Brain microvascular endothelial cell (primary cell): Measurements from ENCODE around the gene ELOVL2.

Experiments
- DNase-seq: peaks from one replicate; pipeline ENCODE4 v3.0.0-alpha.2; 2020
- H3K27ac ChIP-seq: fragments of 250-450 bp; sonication (Bioruptor Pico); 2 replicates; pipeline ENCODE4 v1.5.1; 2020; ENCODE audit warnings: mild to moderate bottlenecking, moderate library complexity
- H3K27me3 ChIP-seq: fragments of 250-450 bp; sonication (Bioruptor Pico); replicated peaks from 2 replicates; pipeline ENCODE4 v1.5.1; 2020; ENCODE audit warnings: mild to moderate bottlenecking
- H3K36me3 ChIP-seq: fragments of 250-450 bp; sonication (Bioruptor Pico); replicated peaks from 2 replicates; pipeline ENCODE4 v1.5.1; 2020; ENCODE audit warnings: mild to moderate bottlenecking
- H3K4me3 ChIP-seq: 2 replicates; pipeline ENCODE4 v1.5.1; 2011; ENCODE audit warnings: low read depth, mild to moderate bottlenecking, control low read depth, low read length, moderate library complexity
- CTCF ChIP-seq: IDR thresholded peaks from 2 replicates; pipeline ENCODE4 v1.5.1; 2011; ENCODE audit warnings: low read depth, mild to moderate bottlenecking, moderate library complexity, low read length, control low read depth, inconsistent platforms; ENCODE audit errors: missing control alignments
- in situ Hi-C: cut with HindIII; loops from 2 replicates; pipeline ENCODE4 v1.10.0; 2017; ENCODE audit warnings: low sequenced_read_pairs, low pct_ligation_motif_present

The ELOVL2 gene

DNA sequence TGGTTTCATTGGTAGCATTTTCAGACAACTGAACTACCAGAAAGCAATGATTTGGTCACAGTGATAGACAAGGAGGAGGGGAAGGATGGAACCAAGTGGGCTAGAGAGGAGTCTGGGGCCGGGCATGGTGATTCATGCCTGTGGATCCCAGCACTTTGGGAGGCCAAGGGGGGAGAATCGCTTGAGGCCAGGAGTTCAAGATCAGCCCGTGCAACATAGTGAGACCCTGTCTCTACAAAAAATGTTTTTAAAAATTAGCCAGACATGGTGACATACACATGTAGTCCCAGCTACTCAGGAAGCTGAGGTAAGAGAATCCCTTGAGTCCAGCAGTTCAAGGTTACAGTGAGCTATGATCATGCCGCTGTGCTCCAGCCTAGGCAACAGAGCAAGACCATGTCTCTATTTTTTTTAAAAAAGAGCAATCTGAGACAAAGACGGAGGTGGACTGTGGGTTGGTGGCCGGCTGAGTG is 86.7 kb downstream of the ELOVL2 start:
- in situ Hi-C loops: no loop called here
- H3K27ac ChIP-seq: no peak overlapping the region
- no peak for DNase-seq
- H3K36me3 ChIP-seq: no peaks in the 10 kb centered on the region
- TF ChIP-seq CTCF: no peak
- no peaks in the 10 kb centered on the region for H3K27me3 ChIP-seq
- H3K4me3 ChIP-seq: no peak overlapping the region

GRCh38 chr6:10956776-10957175 is 87.3 kb downstream of the ELOVL2 start:
- no peak for DNase-seq
- no peaks in the 10 kb centered on the region for H3K27me3 ChIP-seq
- TF ChIP-seq CTCF: no peak
- no peak overlapping the region for H3K4me3 ChIP-seq
- H3K27ac ChIP-seq: no peak overlapping the region
- H3K36me3 ChIP-seq: no peaks in the 10 kb centered on the region
- in situ Hi-C loops: no loop called here

- no peak overlapping the region for H3K27ac ChIP-seq
- no peak overlapping the region for H3K4me3 ChIP-seq
- no peaks in the 10 kb centered on the region for H3K27me3 ChIP-seq
- DNase-seq: peak; percentile 81
- H3K36me3 ChIP-seq: no peaks in the 10 kb centered on the region
- in situ Hi-C loops: no loop called here
- peak; percentile 97 for TF ChIP-seq CTCF
Measured at GRCh38 chr6:10954590-10955010, 89.5 kb downstream of the ELOVL2 start.

DNA sequence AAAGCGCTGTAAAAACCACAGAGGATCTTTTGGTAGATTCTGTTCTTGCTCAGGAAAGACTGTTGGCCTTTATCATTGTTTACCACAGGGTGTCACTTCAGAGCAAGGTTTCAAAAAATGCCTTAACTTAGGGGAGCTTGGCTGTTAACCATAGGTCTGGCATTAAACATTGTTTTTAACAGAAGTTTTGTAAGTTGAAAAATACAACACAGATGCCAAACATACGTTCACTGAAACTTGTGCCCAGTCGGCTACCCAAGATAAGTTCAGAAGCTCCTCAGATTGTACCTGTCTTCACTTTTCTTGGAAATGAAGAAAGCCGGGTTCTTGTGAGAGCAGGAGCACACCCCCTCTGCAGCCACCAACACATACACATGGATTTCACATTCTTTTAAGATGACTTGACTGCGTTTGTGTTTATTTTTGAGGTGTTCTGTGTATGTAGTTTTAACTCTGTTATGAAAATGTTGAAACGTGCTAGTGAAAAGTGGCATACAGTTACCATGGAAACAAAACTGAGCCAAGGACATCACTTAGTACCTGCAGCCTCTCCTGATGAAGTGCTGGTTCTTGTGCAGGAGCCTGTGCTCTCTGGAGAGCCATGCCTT is 92.3 kb downstream of the ELOVL2 start:
- H3K4me3 ChIP-seq: no peak overlapping the region
- H3K36me3 ChIP-seq: no peaks in the 10 kb centered on the region
- in situ Hi-C loops: no loop called here
- no peak overlapping the region for H3K27ac ChIP-seq
- peak; percentile 61 for DNase-seq
- H3K27me3 ChIP-seq: no peaks in the 10 kb centered on the region
- TF ChIP-seq CTCF: peak; percentile 65

- Histone ChIP-seq H3K27ac (no peak overlapping the region), H3K4me3 (no peak overlapping the region), H3K36me3 (no peaks in the 10 kb centered on the region), H3K27me3 (no peaks in the 10 kb centered on the region)
- in situ Hi-C loops: no loop called here
- no peak for TF ChIP-seq CTCF
- DNase-seq: no peak
Measured at GRCh38 chr6:10949579-10950490, 94.3 kb downstream of the ELOVL2 start.
